ENCODE measurements around the gene SUMO4.

GRCh38 chr6:149397384-149397783 is 2.7 kb upstream of the SUMO4 start:
- TF ChIP-seq MAFK (IDR thresholded peaks at IDR 0.05; ENCODE audit: partially characterized antibody) (no peak), NFE2L2 (conservative IDR thresholded peaks at IDR 0.05; ENCODE audit: low read length) (no peak), CTCF (IDR thresholded peaks at IDR 0.05) (no peak), E2F6 (IDR thresholded peaks at IDR 0.05; ENCODE audit: borderline replicate concordance, low read depth) (no peak), EP300 (IDR thresholded peaks at IDR 0.05) (no peak), GATA3 (IDR thresholded peaks at IDR 0.05; ENCODE audit: borderline replicate concordance) (no peak), KDM5A (IDR thresholded peaks at IDR 0.05) (no peak)

All from A549 (cell line).